ENCODE data around the gene NME3. TPM values are rescaled to one million over a fixed set of nuclear protein-coding genes. Genes with fewer than 3 reads are reported as not detected.

The NME3 gene
- total RNA-seq, 1 donor from 2014 or later: 56.9 TPM

DNA sequence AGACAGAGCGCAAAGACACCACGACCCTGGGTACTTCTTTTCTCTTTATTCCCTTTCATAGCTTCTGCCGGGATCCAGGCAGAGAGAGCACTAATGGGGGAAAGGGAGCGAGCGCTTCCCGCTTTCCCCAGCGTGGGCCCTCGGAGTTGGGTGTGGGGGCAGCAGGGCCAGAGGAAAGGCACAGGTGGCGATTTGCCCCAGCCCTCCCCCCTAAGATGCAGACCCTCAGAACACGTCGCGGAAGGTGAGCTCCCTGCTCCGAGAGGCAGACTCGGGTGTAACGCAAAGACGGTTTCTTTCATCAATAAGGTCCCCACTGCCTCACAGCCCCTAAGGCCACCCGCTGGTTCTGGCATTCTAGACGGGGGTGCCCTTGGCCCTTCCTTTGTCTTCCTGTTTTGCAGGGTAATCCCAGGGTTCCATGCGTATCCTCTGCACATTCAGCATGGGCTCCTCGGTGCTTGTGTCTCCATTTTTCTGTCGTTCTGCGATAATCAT lies 570 bp upstream of the NME3 start:
- intact Hi-C loops (cut with micrococcal nuclease): loop anchor here (1.0 to 10.0 kb wide), 10 partner anchors 55 to 900 kb away; partner anchors contain the start of genes CLCN7, CRAMP1, FAHD1 and HAGH

DNA sequence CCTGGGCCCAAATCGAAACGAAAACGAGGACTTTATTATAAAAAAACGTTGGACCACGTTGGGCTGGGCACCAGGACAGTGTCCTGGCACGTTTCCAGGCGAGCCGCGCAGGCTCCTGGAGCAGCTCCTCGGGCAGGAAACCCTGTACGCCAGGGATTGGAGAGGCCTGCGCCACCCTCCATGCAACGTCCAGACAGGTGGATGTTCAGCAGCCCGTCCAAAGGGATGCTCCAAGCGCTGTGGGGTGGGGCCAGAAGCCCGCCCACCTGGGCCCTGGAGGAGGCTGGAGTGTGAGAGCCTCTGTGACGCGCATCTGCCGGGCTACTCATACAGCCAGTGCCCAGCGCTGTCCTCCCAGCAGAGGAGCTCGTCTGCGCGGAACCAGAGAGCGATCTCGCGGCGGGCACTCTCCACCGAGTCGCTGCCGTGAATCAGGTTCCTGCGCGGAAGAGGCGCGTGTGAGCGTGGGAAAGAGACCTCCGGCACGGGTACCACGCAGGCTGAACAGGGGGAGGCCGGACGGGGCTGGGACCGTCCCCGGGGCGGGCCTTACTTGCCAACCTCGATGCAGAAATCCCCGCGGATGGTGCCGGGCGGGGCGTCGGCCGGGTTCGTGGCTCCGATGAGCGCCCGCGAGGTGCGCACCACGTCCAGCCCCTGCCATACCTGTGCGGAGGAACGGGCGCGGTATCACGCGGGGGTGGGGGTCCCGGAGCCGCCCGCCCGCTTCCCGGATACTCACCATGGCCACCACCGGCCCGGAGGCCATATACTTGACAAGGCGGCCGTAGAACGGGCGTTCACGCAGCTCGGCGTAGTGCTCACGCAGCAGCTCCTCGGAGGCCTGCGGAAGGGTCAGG lies 785 bp downstream of the NME3 start:
- intact Hi-C loops (cut with micrococcal nuclease): loop anchor here (1.0 to 10.0 kb wide), 6 partner anchors 63 to 902 kb away; partner anchors contain the start of genes TMEM204 and UQCC4

DNA sequence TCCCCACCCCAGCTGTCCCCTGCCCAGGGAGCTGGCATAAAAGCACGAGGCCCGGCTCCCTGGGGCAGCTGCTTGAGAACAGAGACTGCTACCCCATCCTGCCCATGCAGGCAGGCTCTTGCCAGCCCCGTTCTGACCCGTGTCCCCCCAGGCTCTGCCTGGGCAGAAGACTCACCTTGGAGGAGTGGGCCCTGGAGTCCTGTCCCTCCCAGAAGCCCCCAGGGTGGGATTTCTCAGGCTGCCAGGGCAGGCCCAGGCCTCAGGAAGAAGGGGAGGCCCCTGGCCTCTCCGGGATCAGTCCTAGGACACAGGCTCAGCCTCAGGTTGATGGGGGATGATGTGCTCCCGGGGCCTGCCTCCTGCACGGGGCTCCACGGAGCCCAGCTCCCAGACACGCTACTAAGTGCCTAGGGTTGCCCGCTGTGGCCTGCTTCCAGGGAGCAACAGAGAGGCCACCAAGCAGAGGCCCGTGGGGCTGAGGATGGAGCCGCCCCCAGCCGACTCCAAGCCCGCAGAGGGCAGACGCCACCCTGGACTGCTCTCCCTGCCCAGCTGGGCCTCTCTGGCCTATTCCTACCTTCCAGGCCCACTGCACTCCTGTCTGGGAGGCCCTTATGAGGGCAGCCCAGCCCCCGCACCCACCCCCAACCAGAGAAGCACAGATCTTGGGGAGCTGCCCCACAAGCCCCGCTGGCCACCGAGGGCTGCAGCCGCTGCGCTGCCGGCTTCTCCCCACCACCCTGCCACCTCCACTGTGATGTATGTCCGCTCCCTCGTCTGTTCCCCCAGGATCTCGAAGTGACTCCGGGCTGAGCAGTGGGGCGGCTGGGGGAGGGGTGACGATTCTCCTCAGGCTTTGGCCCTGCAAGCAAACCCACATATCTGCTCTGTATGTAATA lies 1.7 kb downstream of the NME3 start:
- intact Hi-C loops (cut with micrococcal nuclease): loop anchor here (5.0 to 10.0 kb wide), 4 partner anchors 235 to 903 kb away; partner anchors contain the start of gene TMEM204

DNA sequence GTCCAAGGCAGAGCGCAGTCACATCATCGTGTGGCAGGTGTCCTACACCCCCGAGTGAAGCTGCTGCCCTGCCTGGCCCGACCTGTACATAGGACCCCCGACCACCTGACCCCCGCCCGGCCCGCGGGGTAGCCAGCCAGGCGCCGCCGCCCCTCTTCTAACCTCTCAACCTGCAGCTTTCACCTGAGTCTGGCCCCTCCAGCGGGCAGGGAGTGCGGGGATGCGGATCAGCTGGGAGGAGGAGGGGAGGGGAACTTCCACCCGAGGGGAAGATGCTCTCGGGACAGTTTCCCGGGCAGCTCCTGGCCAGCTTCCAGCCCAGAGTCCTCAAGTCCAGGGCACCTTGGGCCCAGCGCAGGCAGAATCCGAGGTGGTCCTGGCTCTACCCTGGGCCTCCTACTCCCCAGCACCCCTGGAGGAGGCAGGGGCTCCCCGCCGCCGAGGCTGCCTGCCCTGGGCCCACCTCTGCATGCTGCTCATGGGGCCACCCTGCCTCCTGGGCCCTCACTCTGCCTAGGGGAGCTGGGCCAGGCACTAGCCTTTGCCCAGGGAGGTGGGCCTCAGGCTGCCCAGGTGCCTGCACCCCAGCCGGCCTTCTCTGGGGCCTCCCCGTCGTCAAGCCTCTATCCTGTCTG lies 2.5 kb downstream of the NME3 start:
- intact Hi-C loops (cut with micrococcal nuclease): no loop called here

- intact Hi-C loops (cut with micrococcal nuclease): no loop called here
Observed at GRCh38 chr16:1768061-1768766, 3.1 kb downstream of the NME3 start.

DNA sequence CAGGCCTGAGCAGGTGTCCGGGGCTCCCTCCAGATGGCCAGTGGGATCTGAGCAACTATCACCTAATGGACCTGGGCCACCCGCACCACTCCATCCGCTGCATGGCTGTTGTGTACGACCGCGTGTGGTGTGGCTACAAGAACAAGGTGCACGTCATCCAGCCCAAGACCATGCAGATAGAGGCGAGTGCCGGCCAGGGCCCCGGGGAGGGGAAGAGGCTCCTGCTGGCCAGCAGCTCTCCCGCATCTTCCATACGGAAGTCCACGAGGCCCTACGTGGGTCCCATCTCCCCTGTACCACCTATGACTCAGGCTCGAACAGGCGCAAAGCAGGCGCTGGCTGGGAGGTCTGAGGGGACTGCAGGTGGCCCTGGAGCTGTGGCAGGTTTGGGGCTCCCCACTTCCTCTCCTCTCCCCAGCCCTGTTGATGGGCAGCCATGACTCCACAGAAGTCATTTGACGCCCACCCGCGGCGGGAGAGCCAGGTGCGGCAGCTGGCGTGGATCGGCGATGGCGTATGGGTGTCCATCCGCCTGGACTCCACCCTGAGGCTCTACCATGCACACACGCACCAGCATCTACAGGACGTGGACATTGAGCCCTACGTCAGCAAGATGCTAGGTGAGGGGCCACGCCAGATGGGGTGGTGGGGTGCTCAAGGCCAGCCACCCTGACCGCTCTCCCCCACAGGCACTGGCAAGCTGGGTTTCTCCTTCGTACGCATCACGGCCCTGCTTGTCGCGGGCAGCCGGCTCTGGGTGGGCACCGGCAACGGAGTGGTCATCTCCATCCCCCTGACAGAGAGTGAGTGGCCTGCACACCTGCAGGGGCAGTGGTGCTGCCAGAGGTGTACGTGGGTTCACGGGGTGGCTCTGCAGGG lies 4.0 kb downstream of the NME3 start:
- intact Hi-C loops (cut with micrococcal nuclease): no loop called here

DNA sequence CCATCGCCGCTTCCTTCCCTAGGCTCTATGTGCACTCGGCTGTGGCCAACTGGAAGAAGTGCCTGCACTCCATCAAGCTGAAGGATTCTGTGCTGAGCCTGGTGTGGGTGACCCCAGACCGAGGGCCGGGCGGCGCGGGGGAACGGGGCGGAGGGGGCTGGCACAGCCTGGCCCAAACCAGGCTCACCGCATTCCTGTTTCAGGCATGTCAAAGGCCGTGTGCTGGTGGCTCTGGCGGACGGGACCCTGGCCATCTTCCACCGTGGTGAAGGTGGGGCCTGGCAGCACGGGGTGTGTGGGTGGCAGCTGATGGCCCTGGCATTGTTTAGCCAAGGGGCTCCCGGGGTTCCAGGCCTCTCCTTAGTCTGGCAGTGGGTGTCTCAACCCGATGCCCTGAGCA lies 4.6 kb downstream of the NME3 start:
- intact Hi-C loops (cut with micrococcal nuclease): no loop called here

DNA sequence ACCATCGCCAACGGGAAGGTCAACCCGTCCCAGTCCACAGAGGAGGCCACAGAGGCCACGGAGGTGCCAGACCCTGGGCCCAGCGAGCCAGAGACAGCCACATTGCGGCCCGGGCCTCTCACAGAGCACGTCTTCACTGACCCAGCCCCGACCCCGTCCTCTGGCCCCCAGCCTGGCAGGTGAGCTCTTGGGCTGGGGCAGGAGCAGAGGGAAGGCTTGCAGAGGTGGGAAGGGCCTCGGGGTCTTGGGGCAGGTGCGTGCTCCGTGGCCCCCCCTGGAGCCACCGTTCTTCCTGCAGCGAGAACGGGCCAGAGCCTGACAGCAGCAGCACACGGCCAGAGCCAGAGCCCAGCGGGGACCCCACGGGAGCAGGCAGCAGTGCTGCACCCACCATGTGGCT lies 5.1 kb downstream of the NME3 start:
- intact Hi-C loops (cut with micrococcal nuclease): no loop called here

GRCh38 chr16:1765826-1766225 lies 5.5 kb downstream of the NME3 start:
- intact Hi-C loops (cut with micrococcal nuclease): no loop called here

DNA sequence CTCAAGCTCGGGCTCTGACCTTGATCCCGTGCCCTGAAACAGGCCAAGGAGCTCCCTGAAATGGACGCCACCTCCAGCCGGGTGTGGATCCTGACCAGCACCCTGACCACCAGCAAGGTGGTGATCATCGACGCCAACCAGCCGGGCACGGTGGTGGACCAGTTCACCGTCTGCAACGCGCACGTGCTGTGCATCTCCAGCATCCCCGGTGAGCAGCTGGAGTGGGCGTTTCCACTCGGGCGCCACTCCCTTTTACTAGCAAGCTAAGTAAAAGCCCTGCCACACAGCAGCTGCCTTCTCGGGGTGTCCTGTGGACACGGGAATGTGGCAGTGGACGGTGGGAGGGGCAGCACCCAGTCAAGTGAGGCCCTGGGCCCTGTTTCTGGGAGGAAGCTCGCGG lies 6.4 kb downstream of the NME3 start:
- intact Hi-C loops (cut with micrococcal nuclease): no loop called here

DNA sequence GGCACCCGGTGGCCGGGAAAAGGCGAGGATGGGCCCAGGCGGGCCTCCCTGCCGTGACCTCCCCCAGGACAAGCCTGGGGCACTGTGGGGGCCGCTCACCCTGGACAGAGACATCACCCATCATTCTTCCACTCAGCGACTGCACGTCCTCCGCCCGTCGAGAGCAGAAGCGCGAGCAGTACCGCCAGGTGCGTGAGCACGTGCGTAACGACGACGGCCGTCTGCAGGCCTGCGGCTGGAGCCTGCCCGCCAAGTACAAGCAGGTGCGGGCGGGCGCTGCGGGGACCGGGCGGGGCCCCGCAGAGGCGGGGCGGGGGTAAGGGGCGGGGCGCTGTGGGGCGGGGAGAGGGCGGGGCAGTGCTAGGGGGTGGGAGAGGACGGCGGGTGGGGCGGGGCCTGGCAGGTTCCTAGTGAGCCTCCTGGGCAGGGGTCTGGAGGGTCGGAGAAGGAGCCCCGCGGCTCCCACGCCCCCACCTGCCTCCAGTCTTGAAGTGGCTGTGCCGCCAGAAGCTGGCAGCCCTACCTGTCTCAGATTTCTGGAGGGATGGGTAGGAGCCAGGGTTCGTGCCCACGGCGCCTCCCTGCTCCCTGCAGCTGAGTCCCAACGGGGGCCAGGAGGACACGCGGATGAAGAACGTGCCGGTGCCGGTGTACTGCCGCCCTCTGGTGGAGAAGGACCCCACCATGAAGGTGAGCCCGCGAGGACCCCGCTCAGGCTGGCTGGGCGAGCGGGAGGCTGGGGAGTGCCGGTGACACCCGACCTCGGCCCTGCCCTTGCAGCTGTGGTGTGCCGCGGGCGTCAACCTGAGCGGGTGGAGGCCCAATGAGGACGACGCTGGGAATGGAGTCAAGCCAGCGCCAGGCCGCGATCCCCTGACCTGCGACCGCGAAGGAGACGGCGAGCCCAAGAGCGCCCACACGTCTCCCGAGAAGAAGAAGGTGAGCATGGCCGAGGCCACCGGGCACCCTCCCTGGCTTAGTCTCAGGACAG lies 7.5 kb downstream of the NME3 start:
- intact Hi-C loops (cut with micrococcal nuclease): no loop called here

- intact Hi-C loops (cut with micrococcal nuclease): no loop called here
Observed at GRCh38 chr16:1762879-1763520, 8.3 kb downstream of the NME3 start.

DNA sequence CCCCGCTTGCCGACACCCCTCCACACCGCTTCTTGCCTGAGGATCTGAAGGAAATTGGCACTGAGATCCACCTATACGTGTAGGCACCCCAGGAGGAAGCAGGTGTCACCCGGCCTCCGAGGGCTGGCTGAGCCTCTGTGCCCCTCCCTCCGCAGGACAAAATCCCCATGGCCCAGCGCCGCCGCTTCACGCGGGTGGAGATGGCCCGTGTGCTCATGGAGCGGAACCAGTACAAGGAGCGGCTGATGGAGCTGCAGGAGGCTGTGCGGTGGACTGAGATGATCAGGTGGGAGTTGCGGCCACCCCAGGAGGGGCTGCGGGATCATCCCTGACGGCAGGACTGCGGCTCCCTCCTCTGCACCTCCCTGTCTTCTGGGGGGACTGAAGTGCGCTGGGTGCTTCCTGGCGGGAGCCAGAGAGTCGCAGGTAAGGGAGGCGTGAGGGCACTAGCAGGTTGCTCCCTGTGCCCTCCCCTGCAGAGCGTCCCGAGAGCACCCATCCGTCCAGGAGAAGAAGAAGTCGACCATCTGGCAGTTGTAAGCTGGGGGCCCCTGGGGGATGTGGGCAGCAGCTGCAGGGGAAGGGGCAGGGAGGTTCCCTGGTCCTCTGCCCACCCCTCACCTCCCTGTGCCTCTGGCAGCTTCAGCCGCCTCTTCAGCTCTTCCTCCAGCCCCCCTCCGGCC lies 9.0 kb downstream of the NME3 start:
- intact Hi-C loops (cut with micrococcal nuclease): no loop called here

GRCh38 chr16:1761751-1762150 lies 9.6 kb downstream of the NME3 start:
- intact Hi-C loops (cut with micrococcal nuclease): no loop called here

DNA sequence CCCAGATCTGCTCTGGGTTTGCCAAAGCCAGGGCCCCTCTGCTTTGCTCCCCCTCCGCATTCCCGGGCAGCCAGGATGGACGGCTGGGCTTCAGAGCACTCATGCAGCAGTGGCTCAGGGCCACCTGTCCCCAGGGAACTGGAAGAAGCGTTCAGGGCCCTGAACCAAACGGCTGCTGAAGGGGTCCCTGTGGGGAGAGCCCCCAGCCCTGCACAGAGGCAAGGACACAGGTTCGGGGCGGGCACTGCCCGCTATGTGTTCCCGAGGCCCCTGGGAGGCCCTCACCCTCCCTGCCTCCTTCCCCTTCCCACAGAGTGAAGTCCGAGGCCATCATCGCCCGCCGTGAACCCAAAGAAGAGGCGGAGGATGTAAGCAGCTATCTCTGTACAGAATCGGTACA lies 10.4 kb downstream of the NME3 start:
- intact Hi-C loops (cut with micrococcal nuclease): no loop called here

- intact Hi-C loops (cut with micrococcal nuclease): no loop called here
Observed at GRCh38 chr16:1759511-1759910, 11.8 kb downstream of the NME3 start.

DNA sequence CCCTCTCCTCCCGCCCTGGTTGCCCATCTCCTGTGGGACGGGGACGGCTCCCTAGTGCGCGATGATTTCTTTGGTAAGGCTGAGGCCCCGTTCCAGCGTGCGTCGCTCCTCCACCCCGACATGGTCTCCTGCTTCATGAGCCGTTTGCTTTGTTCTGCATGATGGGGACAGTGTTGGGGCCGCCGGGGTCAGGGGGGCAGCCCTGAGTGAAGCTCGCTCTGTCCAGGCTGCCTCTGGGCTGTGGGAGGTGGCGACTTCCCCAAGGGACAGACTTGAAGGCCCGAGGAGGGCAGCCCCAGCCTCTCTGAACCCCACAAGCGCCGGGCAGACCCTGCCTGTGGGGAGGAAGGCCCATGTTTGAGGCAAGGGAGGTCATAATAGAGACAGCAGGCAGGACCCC lies 12.4 kb downstream of the NME3 start:
- intact Hi-C loops (cut with micrococcal nuclease): no loop called here
